ENCODE measurements around the gene OLFM1.

- TF ChIP-seq EZH2 (IDR thresholded peaks at IDR 0.05; ENCODE audit: insufficient read depth, low read length) (no peak), CTCF (IDR thresholded peaks at IDR 0.05; ENCODE audit: insufficient read depth, low read depth, low read length) (no peak)
These were observed 14.0 kb downstream of the OLFM1 start for GRCh38 chr9:135101486-135101885.

Data from astrocyte (in vitro differentiated cells and primary cell).